PC-9 (cell line): ENCODE measurements around the gene TNK2.

Source experiments
- CTCF ChIP-seq: fragments of 200-600 bp; sonication (generic); conservative IDR thresholded peaks from 2 replicates; pipeline ENCODE4 v1.6.1; 2017; ENCODE audit warnings: mixed run types, antibody characterized with exemption, mild to moderate bottlenecking, moderate library complexity
- EZH2 ChIP-seq: fragments of 200-600 bp; sonication (generic); IDR thresholded peaks from 2 replicates; pipeline ENCODE4 v1.8.0; 2017; ENCODE audit warnings: antibody characterized with exemption, low read depth

- TF ChIP-seq CTCF (no peak), EZH2 (no peak)
Measured at GRCh38 chr3:195899701-195900435, 8.5 kb downstream of the TNK2 start.
